Esophagus squamous epithelium (tissue), 5 donors: ENCODE data around the gene BDNF. TPM values are rescaled to one million over a fixed set of nuclear protein-coding genes. Genes with fewer than 3 reads are reported as not detected.

ENCODE experiments used
- DNase-seq: peaks from one replicate; lab custom pipeline; 2025; lab: John Stamatoyannopoulos, UW
- H3K27ac ChIP-seq, 4 donors: fragments of 200-600 bp; sonication (generic); one replicate each; pipeline ENCODE4 v1.5.1; 2016 to 2019; ENCODE audit warnings: mild to moderate bottlenecking in 1 of 4
- H3K27me3 ChIP-seq, 4 donors: fragments of 200-600 bp; sonication (generic); 1 replicate in 3 of 4; 2 replicates in 1 of 4; pipeline versions ENCODE4 v1.5.1 to v1.6.0; 2017 to 2021; ENCODE audit warnings: antibody characterized with exemption in 1 of 4
- H3K36me3 ChIP-seq, 3 donors: fragments of 200-600 bp; sonication (generic); one replicate each; pipeline ENCODE4 v1.5.1; 2016 to 2019
- H3K4me1 ChIP-seq, 3 donors: fragments of 200-600 bp; sonication (generic); one replicate each; pipeline ENCODE4 v1.5.1; 2017 to 2019
- H3K4me3 ChIP-seq, 4 donors: fragments of 200-600 bp; sonication (generic); 1 replicate in 3 of 4; 2 replicates in 1 of 4; pipeline ENCODE4 v1.5.1; 2016 to 2019; ENCODE audit warnings: mild to moderate bottlenecking in 2 of 4, moderate library complexity in 1 of 4
- H3K9me3 ChIP-seq, 3 donors: fragments of 200-600 bp; sonication (generic); one replicate each; pipeline ENCODE4 v1.5.1; 2016 to 2019
- CTCF ChIP-seq, 6 experiments: fragments of 450-650 bp in 4 of 6; fragments of 200-600 bp in 2 of 6; sonication (generic) in 2 of 6; IDR thresholded peaks; one replicate each; pipeline ENCODE4 v1.5.1; 2016 to 2019; ENCODE audit warnings: antibody characterized with exemption in 6 of 6, mild to moderate bottlenecking in 4 of 6, moderate library complexity in 4 of 6
- POLR2A ChIP-seq, 4 donors: fragments of 450-650 bp; IDR thresholded peaks; one replicate each; pipeline ENCODE4 v1.6.1; 2017; ENCODE audit warnings: antibody characterized with exemption in 4 of 4, mild to moderate bottlenecking in 4 of 4, moderate library complexity in 3 of 4
- WGBS, 2 donors: methylation state at CpG; one replicate each; pipeline ENCODE4 v1.1.5; 2018; 5-methylcytosine and 5-hydroxymethylcytosine counted together
- intact Hi-C: fragments of 100-400 bp; cut with DNase I; formaldehyde crosslinking; loops from one replicate; pipeline ENCODE4 v1.15.0; 2022
- total RNA-seq, 4 donors: library from RNA; depleted of rRNA; stranded (reverse); fragments of >200 nt; gene quantifications; one replicate each; pipeline ENCODE4 v1.1.0, GENCODE V29; 2016
- donor health status: DM: yes; HTN: yes; CAD: no.

BDNF gene
- total RNA-seq, 4 donors from 2014 or later, result 0.15 to 1.1 (median 0.84) TPM

- TF ChIP-seq CTCF (IDR thresholded peaks at IDR 0.05) (no peak), POLR2A (IDR thresholded peaks at IDR 0.05) (no peak)
- no peak overlapping the region for H3K4me3 ChIP-seq
- no peaks in the 10 kb centered on the region for H3K27me3 ChIP-seq
- H3K27ac ChIP-seq, result no peak overlapping the region
- 84 to 90% methylated on average over 1 of the region's 1 CpG for WGBS, 2 donors
- H3K9me3 ChIP-seq, result no peaks in the 10 kb centered on the region
- no peak for DNase-seq
- intact Hi-C loops, result no loop called here
- H3K36me3 ChIP-seq, result no peaks in the 10 kb centered on the region
- no peaks in the 10 kb centered on the region for H3K4me1 ChIP-seq
Observed at GRCh38 chr11:27627979-27628378, 72.3 kb downstream of the BDNF start.

- Histone ChIP-seq H3K27me3 (no peaks in the 10 kb centered on the region), H3K4me1 (no peaks in the 10 kb centered on the region), H3K27ac (no peak overlapping the region), H3K4me3 (no peak overlapping the region), H3K36me3 (no peaks in the 10 kb centered on the region), H3K9me3 (no peaks in the 10 kb centered on the region)
- intact Hi-C loops, result no loop called here
- no peak for DNase-seq
- 84 to 85% methylated on average over 4 of the region's 4 CpGs for WGBS, 2 donors
- TF ChIP-seq CTCF (IDR thresholded peaks at IDR 0.05) (no peak), POLR2A (IDR thresholded peaks at IDR 0.05) (no peak)
Observed at GRCh38 chr11:27626938-27627586, 73.2 kb downstream of the BDNF start.

- intact Hi-C loops, result no loop called here
- no peaks in the 10 kb centered on the region for H3K27me3 ChIP-seq
- H3K4me3 ChIP-seq, result no peak overlapping the region
- TF ChIP-seq CTCF (IDR thresholded peaks at IDR 0.05) (no peak), POLR2A (IDR thresholded peaks at IDR 0.05) (no peak)
- no peaks in the 10 kb centered on the region for H3K36me3 ChIP-seq
- no peak for DNase-seq
- H3K9me3 ChIP-seq, result no peaks in the 10 kb centered on the region
- WGBS, 2 donors, result 78 to 88% methylated on average over 4 of the region's 4 CpGs
- H3K4me1 ChIP-seq, result peaks cover 0 to 3% (median 0%) of the 10 kb centered on the region in 3 donors
- no peak overlapping the region for H3K27ac ChIP-seq
Observed at GRCh38 chr11:27626269-27626937, 73.9 kb downstream of the BDNF start.

GRCh38 chr11:27625347-27625912, 74.8 kb downstream of the BDNF start:
- H3K9me3 ChIP-seq, result no peaks in the 10 kb centered on the region
- TF ChIP-seq POLR2A (IDR thresholded peaks at IDR 0.05), result no peak
- no peak for TF ChIP-seq CTCF (IDR thresholded peaks at IDR 0.05)
- peaks cover 0 to 5% (median 0%) of the 10 kb centered on the region in 3 donors for H3K4me1 ChIP-seq
- H3K36me3 ChIP-seq, result no peaks in the 10 kb centered on the region
- no peak for DNase-seq
- H3K27ac ChIP-seq, result no peak overlapping the region
- 86% methylated on average over 1 of the region's 1 CpG; no CpG with 5 or more reads in 1 of the 2 donors for WGBS, 2 donors
- intact Hi-C loops, result no loop called here
- no peak overlapping the region for H3K4me3 ChIP-seq
- H3K27me3 ChIP-seq, result no peaks in the 10 kb centered on the region

- H3K4me1 ChIP-seq, result peaks cover 0 to 5% (median 0%) of the 10 kb centered on the region in 3 donors
- H3K9me3 ChIP-seq, result no peaks in the 10 kb centered on the region
- no peak overlapping the region for H3K4me3 ChIP-seq
- no peak for DNase-seq
- intact Hi-C loops, result no loop called here
- no peak overlapping the region for H3K27ac ChIP-seq
- TF ChIP-seq CTCF (IDR thresholded peaks at IDR 0.05) (no peak), POLR2A (IDR thresholded peaks at IDR 0.05) (no peak)
- 59 to 71% methylated on average over 3 to 5 of the region's 5 CpGs for WGBS, 2 donors
- no peaks in the 10 kb centered on the region for H3K27me3 ChIP-seq
- no peaks in the 10 kb centered on the region for H3K36me3 ChIP-seq
Observed at GRCh38 chr11:27623945-27624523, 76.2 kb downstream of the BDNF start.
